GM18505 (cell line): ENCODE data around the gene SLC7A10.

Experiments
- ATAC-seq: cut with Tn5 transposase; IDR thresholded peaks from one replicate; pipeline ENCODE4 v1.9.1; 2021; ENCODE audit not compliant: unreplicated experiment
- POLR2A ChIP-seq: IDR thresholded peaks from 4 replicates; pipeline ENCODE4 v1.6.1; 2011; ENCODE audit warnings: borderline replicate concordance; ENCODE audit not compliant: insufficient read depth, insufficient read length; ENCODE audit errors: extremely low read depth

The SLC7A10 gene

DNA sequence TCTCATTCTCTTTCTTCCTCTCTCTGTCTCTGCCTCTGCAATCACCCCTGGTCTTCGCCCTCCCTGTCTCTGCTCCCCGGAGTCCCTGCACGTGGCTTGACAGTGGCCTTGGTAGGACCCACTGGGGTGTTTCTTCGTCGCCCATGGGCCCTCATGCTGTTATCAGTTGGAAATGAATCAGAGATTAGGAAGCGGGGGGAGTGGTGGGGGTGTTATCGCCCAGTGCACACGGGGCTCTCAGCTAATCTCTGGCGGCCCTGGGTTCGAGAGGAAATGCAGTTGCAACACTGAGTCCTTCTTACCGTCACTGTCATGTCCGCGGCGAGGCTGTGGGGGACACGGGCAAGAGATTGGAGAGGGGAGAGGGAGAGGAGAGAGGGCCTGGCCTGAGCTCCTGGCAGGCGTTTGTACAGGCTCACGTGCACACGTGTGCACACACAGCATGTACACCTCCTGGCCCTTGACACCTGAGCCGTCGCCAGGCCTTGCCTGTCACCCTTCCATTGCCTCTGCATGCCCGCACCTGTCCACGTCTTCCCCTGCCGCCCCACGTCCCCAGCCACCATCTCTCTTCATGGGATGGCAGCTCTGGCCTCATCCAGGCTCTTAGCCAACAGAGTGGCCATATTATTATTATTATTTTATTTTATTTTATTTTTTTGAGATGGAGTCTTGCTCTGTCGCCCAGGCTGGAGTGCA lies 37.8 kb upstream of the SLC7A10 start:
- TF ChIP-seq POLR2A = no peak
- ATAC-seq = no peak

- no peak for ATAC-seq
- TF ChIP-seq POLR2A = no peak
Measured at GRCh38 chr19:33261511-33262189, 36.0 kb upstream of the SLC7A10 start.

GRCh38 chr19:33260628-33261418 lies 35.2 kb upstream of the SLC7A10 start:
- no peak for TF ChIP-seq POLR2A
- no peak for ATAC-seq

- no peak for TF ChIP-seq POLR2A
- ATAC-seq = no peak
Measured at GRCh38 chr19:33259539-33259938, 33.9 kb upstream of the SLC7A10 start.

GRCh38 chr19:33257828-33258227 lies 32.2 kb upstream of the SLC7A10 start:
- no peak for TF ChIP-seq POLR2A
- ATAC-seq = no peak

GRCh38 chr19:33256261-33256660 lies 30.6 kb upstream of the SLC7A10 start:
- no peak for ATAC-seq
- TF ChIP-seq POLR2A = no peak

- no peak for TF ChIP-seq POLR2A
- no peak for ATAC-seq
Measured at GRCh38 chr19:33255781-33256180, 30.1 kb upstream of the SLC7A10 start.

GRCh38 chr19:33254245-33254824 lies 28.7 kb upstream of the SLC7A10 start:
- ATAC-seq = no peak
- no peak for TF ChIP-seq POLR2A

- TF ChIP-seq POLR2A = no peak
- ATAC-seq = no peak
Measured at GRCh38 chr19:33252971-33253370, 27.3 kb upstream of the SLC7A10 start.

- TF ChIP-seq POLR2A = no peak
- no peak for ATAC-seq
Measured at GRCh38 chr19:33252418-33252962, 26.8 kb upstream of the SLC7A10 start.

- no peak for TF ChIP-seq POLR2A
- no peak for ATAC-seq
Measured at GRCh38 chr19:33251526-33252090, 26.0 kb upstream of the SLC7A10 start.

DNA sequence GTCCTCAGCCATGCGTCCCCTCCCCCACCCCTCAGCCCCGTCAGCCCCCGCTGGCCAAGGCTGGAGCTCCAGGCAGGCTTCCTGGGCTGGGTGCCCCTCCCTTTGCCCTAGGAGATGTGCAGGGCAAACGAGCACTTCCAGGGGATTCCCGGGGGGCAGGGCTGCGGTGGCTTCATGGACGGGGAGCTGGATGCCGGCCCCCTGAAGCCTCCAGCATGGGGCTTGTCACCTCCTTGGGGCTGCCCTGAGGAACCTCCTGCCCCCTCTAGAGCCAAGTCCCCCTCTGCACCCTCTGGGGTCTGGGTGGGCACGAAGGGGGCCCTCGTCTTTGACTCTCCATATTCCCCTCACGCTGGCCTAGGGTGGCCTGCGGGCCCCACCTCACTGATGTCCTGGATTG lies 25.4 kb upstream of the SLC7A10 start:
- ATAC-seq = no peak
- no peak for TF ChIP-seq POLR2A

DNA sequence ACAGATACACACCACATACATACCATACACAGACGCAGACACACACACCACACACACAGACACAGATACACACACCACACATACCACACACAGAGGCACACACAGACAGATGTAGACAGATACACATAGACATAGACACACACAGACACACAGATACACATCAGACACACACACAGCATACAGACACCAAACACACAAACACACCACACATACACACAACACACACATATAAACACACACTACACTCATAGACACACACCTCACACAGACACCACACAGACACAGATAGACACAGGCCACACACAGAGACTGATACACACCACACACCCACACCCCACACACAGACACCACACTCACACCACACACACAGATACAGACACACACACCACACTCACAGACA lies 24.9 kb upstream of the SLC7A10 start:
- ATAC-seq = no peak
- no peak for TF ChIP-seq POLR2A
